ENCODE data around the gene PECR.

Gene PECR
- 3.5 to 21.6 (median 15.1) reads per million in 3 experiments for total RNA-seq

- peak; percentile 66 for DNase-seq
Measured at GRCh38 chr2:216081487-216082116, at the start of gene PECR, which contains the start of gene TMEM169. TSS of gene PECR (minus strand) at chr2:216081809. CDS start at chr2:216081741, 68 bp downstream. TSS of gene TMEM169 (plus strand) at chr2:216081919. CDS start at chr2:216095964, 14,045 bp downstream.

- no peak for DNase-seq
Measured at GRCh38 chr2:216130346-216130971, 48.9 kb upstream of the PECR start.

DNA sequence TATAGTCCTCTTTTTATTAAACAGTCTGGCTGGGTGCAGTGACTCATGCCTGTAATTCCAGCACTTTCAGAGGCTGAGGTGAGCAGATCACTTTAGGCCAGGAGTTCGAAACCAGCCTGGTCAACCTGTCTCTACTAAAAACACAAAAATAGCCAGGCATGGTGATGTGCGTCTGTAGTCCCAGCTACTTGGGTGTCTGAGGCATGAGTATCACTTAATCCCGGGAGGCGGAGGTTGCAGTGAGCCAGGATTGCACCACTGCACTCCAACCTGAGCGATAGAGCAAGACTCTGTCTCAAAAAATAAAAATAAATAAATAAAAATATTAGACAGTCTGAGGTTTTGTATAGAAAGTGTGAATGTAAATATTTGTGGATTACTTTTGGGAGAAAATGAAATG, 45.3 kb upstream of the PECR start:
- DNase-seq = no peak

GRCh38 chr2:216121255-216121654, 39.6 kb upstream of the PECR start:
- no peak for DNase-seq

DNA sequence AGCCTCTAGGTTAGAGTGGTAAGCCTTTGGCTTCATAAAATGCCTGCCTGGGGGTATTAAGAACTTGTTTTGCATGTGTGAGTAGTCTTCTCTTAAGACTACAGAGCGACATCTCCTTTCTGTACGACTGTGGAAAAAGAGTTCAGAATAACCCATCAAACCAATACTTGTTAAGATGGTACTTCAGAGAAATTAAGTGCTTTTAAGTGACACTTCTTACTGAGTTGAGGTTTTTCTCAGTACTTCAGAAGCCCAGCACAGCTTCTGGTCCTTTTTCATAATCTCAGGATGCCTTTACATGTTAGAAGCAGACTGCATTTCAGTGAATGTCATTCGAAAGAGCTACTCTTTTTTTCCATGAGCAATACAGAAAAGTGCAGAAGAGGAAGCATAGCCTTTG, 38.4 kb upstream of the PECR start:
- DNase-seq = no peak

DNA sequence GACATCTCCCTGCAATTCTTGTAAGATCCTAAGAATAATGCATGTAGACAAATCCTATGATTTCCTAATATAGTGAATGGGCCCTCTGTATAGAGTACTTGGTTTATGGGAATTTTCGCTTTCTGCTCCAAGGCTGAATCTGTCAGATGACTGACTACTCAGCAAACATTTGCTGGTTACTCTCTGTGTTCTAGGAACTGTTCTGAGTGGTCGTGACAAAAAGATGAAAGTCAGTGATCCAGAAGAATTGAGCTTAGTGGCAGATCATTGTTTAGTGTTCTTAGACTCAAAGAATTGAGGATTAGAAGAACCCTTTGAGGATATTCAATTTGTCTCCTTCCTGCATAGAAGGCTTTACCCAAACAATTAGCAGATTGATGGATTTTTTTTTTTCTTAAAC, 37.5 kb upstream of the PECR start:
- DNase-seq = no peak

DNA sequence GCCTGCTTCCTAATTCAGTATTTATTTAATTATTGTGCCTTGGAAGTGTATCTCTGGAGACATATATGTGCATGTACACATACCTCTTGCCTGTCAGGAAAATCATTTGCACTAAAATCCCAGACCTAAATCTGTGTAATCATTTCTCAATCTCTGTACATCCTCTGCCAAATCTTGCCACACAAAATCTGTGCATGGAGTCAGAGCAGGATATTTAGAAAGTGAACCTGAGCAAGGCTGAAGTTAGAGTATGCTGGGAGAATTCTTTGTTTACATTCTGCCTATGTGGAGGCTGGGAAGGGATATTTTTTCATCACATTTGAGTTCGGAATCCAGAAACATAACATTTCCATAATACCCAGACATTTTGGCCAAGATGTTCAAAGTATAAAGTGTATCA, 36.9 kb upstream of the PECR start:
- no peak for DNase-seq

GRCh38 chr2:216117561-216118340, 36.1 kb upstream of the PECR start:
- DNase-seq = no peak

DNA sequence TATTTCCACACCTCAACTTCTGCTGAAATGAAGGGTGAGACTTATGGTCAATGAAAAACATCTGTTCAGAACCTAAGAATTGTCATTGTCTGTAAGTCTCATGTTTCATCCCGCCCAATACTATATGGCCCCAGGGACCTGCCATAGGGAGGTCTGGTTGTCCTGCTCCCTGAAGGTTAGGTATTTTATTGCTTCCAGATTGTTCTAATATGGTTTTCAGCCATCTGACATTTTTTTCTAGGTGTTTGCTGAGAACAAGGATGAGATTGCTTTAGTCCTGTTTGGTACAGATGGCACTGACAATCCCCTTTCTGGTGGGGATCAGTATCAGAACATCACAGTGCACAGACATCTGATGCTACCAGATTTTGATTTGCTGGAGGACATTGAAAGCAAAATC, 34.8 kb upstream of the PECR start:
- no peak for DNase-seq

DNA sequence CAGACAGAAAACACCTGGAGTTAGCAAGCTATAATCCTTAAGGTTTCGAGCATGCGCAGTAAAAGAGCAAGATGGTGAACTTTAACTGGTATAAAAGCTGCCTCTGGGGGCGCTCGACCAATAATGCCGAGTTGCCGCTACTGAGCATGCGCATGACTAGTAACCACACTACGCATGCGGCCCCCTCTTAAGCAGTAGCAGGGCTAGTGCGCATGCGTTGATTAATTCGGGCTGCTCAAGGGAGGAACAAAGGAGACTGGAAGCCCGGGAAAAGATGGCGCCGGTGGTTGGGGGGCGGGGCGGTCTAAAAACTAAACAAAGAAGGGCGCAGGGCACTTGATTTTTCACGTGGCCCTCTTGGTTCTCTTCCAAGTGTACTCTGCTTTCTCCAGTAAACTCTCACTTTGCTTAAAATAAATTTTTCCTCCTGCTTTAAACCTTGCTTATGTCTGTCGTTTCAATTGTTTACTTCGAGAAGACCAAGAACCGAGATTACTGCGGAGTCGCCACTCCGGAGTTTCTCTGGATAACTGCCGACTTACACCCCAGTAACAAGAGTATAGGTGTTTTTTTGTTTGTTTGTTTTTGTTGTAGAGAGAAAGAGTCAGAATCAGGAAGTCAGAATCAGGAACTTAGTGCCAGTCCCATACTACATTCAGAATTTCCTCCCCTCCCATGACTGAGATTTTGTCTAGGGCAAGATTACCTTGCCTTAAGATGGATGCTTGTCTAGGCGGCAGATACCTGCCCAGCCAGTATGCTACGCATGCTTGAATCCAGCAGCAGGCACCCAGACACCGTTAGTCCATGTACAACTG, 33.3 kb upstream of the PECR start:
- DNase-seq = peak; percentile 97

DNA sequence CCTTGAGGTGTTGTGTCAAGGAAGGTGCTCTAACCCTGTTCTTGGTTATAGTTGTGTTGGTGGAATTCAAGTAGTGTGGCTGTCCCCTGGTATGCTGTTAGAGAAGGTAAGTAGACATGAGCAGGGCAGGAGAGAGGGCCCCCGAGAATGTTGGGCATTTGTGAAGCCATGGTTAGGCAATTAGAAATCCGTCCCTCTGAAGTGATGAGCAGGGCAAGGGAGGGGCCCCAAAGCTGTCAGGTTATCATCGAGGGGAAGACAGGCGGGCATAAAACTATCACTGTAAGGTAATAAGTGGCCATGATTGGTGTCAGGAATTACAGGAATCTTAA, 32.7 kb upstream of the PECR start:
- DNase-seq = no peak

- DNase-seq = no peak
Measured at GRCh38 chr2:216113572-216113971, 32.0 kb upstream of the PECR start.

GRCh38 chr2:216112926-216113325, 31.3 kb upstream of the PECR start:
- DNase-seq = no peak

- no peak for DNase-seq
Measured at GRCh38 chr2:216111122-216111521, 29.5 kb upstream of the PECR start.

- no peak for DNase-seq
Measured at GRCh38 chr2:216110620-216111019, 29.0 kb upstream of the PECR start.

DNA sequence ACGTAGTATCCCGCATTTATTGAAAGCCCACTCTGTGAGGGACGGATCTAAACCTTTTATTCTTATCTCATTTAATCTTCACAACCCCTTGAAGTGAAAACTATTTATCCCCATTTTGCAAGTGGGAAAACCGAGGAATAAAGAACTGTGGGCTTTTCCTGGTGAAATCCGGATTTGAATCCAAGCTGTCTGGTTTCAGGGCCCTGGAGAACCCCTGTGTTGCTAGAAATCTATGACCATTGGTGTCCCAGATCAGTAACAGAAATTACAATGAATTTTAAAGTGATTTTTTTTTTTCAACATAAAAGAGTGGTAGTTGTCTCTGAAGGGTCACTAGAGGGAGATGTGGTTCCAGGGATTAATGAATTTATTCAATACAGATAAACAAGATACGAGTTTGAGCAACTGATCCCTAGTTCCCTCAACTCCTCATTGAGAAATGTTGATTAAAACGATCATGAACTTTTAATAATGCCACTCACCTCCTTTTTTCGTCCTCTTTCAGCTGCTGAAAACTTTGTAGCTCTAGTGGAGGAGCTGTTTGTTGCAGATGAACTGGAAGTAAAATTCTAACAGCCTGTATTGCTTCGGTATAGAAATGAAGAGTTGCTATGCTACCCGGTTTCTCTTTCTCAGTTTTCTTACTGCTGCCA, 28.5 kb upstream of the PECR start:
- peak; percentile 32 for DNase-seq

DNA sequence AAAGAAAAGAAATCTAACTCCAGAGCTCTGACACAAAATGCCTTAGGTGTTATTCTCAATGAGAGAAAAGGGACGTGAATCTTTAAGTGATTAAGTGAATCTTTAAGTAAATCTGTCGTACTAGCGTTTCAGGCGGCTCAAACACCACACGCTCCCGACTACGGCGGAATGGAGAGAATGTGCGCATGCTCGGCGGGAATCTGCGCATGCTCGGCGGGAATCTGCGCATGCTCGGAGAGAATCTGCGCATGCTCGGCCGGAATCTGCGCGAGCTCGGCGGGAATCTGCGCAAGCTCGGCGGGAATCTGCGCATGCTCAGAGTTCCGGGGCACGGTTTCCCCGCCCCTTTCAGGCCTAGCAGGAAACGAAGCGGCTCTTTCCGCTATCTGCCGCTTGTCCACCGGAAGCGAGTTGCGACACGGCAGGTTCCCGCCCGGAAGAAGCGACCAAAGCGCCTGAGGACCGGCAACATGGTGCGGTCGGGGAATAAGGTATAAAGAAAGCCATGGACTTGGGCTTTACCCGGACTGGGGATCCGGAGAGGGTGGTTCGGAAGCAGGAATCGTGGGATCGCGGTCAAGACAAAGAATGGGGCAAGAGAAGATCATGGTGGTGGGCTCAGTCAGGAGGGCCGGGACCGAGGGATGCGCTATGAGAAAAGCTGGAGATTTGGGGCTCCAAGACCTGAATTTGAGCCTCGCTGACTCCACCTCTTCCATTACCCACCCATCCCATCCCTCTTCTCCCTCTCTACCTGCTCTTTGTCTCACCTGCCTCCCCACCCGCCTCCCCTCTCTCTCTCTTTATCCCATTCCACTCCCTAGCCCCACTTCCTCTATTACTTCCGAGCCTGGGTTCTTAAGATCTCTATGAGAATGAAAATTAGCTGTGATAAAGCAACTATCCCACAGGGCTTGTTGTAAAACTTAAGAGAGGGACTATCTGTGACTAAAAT, 27.6 kb upstream of the PECR start, which contains the start of gene XRCC5:
TSS of gene XRCC5 (plus strand) at position 382 of the 955 bp plus-strand sequence. CDS start at position 471, 89 bp downstream.
- peak; percentile 95 for DNase-seq

- no peak for DNase-seq
Measured at GRCh38 chr2:216108310-216108966, 26.8 kb upstream of the PECR start.

DNA sequence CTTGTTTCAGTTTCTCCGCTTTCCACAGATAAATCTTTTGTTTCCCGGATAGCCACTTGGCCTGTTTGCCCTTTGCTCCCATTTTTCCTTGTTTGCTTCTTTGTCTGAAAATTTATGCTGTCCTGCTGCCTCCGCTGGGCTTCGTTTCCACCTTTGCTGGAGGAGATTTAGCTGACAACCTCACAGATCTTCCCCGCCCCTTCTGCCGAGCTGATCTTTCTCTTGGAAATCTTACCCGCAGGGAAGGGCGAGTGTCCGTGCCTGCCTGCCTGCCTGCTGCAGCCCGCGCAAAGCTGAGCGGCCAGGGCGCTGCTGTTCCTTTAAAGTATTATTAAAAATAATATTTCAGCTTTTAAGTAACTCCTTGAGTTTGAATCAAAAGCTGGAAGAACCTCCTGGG, 26.2 kb upstream of the PECR start:
- DNase-seq = no peak

DNA sequence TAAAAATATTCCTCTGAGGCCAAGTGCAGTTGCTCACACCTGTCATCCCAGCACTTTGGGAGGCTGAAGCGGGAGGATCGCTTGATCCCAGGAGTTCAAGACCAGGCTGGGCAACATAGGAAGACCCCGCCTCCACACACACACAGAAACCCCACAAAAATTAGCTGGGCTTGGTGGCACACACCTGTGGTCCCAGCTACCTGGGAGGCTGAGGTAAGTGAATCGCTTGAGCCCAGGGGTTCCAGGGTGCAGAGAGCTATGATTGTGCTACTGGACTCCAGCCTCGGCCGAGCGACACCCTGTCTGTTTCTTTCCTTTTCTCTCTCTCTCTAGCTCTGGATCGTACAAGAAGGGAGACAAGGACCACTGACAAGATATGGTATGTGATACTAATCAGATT, 25.7 kb upstream of the PECR start:
- no peak for DNase-seq

- DNase-seq = no peak
Measured at GRCh38 chr2:216104691-216105090, 23.1 kb upstream of the PECR start.
